GM12891 (cell line): ENCODE results near the gene ULK3.

Experiments
- POLR2A ChIP-seq: IDR thresholded peaks from 2 replicates; pipeline ENCODE4 v1.6.1; 2011; ENCODE audit warnings: low read depth, low read length, control low read depth
- TAF1 ChIP-seq: IDR thresholded peaks from 2 replicates; pipeline ENCODE4 v1.6.1; 2011; ENCODE audit warnings: low read depth, low read length, control low read depth

DNA sequence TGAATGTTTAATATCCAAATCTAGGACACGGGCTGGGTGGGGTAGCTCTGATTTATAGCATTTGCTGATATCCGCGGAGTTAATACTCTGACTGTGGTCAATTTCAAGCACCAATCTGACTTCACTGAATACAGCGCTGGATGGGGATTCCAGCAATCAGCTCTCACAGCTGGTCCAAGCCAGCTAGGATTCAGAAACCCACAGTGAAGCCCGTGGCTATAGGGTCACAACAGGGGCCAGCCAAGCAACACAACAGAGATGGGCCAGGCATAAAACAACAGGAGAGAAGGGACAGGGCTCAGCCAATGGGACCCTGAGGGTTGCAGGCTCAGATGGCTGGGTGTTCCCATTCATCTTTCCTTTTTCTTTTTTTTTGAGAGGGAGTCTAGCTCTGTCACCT lies 35.7 kb downstream of the ULK3 start:
- TF ChIP-seq POLR2A (no peak), TAF1 (no peak)
